HG03064 (cell line): ENCODE results near the gene DPPA4.
"Not testable (repeated sequence)": the region's sequence is repeated elsewhere in the genome, so short reads cannot be mapped to it uniquely, and the experiment has no call there.

ENCODE experiments used
- ATAC-seq: cut with Tn5 transposase; IDR thresholded peaks from one replicate; pipeline ENCODE4 v1.9.1; 2021; ENCODE audit warnings: low read depth; ENCODE audit not compliant: unreplicated experiment

Gene DPPA4

DNA sequence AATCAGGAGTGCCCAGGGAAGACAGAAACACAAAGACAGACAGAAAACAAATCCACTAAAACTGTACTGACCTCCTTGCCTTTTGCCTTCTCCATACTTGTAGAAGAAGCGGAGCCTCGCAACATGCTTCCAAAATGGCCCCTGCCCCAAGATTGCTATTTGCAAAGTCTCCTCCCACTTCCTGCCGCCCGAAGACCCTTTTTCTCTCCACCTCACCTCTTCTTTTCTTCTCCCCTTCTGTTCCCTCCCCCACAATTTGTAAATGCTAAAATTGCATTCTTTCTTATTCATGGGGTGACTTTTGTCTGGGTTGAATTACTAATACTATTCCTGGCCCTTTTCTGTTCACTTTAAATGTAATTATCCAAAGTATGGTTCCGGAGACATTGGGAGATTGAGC lies at the start of gene DPPA4:
Gene DPPA4 (minus strand): TSS at position 154 of the 400 bp plus-strand sequence. CDS start 29 bp downstream, at position 125.
- no peak for ATAC-seq

- ATAC-seq: no peak
These were observed 48.3 kb upstream of the DPPA4 start for GRCh38 chr3:109385442-109386318.

DNA sequence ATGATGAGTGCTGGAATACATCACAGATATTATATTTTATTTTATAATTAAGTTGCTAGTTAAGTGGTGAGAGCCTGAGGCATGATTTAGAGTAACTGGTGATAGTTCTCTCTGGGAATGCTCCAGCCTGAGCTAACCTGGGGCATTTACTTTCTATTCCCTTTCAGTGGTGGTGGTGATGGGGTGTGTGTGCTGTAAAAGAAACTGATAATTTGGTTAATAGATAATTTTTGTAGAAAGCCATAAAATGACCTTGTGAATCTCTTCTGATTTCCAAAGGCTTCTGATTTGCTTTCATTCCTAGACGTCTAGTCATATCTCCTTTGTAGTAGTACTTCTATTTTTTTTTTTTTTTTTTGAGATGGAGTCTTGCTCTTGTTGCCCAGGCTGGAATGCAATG lies 46.8 kb upstream of the DPPA4 start:
- ATAC-seq: no peak

DNA sequence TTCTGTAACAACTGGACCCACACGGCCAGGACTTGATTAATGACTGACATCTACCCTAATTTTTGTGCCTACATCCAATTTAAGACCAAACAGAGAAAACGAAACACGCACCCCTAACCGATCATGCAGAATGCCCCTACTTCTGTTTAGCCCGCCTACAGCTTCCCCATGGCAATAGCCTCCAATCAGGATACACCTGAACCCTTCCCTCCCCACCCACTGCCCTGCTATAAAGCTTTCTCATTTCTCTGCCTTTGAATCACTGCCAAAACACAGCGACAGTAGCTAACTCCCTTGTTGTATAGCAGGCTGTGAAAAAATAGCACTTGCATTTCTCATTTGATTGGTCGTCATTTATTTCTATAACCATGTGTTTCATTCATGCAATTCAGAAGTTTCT lies 45.2 kb upstream of the DPPA4 start:
- ATAC-seq: no peak

- no peak for ATAC-seq
These were observed 38.6 kb upstream of the DPPA4 start for GRCh38 chr3:109375975-109376374.

DNA sequence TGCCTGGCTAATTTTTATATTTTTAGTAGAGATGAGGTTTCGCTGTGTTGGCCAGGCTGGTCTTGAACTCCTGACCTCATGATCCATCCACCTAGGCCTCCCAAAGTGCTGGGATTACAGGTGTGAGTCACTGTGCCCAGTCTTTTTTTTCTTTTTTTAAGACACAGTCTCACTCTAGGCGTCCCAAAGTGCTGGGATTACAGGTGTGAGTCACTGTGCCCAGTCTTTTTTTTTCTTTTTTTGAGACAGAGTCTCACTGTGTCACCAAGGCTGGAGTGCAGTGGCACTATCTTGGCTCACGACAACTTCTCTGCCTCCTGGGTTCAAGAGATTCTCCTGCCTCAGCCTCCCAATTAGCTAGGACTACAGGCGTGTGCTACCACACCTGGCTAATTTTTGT lies 37.1 kb upstream of the DPPA4 start:
- not testable (repeated sequence) for ATAC-seq

DNA sequence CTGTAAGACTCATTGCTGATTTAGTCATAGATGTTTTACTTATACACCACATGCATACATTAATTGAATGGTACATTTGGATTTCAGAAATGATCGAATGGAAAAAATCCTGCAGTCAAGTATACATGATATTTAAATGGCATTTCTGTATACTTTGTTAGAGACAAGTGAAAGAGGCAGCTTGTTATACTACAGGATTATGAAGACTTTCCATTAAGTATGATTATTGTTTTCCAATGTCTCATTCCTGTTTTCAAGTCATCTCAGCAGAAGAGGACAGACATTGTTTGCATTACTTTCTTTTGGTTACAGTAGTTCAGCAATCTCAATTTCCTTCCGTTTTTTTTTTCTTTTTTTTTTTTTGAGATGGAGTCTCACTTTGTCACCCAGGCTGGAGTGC lies 36.6 kb upstream of the DPPA4 start:
- ATAC-seq: no peak

- ATAC-seq: no peak
These were observed 35.3 kb upstream of the DPPA4 start for GRCh38 chr3:109372639-109373038.

DNA sequence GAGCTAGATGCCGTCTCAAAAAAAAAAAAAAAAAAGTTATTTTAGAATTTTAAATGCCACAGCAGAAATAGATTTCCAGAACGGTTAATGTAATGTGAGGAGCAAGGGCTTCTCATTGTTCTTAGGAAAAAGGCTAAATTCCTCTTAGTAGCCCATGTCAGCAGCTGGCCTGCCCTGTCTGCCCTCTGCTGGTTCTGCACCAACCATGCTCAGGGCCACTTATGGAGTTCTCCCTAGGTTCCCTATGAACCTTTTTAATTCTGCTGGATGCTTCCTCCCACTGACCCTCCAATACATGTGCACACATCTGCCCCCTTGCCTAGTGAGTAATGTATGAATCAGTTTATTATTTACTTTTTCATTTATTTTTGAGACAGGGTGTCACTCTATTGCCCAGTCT lies 32.2 kb upstream of the DPPA4 start:
- no peak for ATAC-seq

DNA sequence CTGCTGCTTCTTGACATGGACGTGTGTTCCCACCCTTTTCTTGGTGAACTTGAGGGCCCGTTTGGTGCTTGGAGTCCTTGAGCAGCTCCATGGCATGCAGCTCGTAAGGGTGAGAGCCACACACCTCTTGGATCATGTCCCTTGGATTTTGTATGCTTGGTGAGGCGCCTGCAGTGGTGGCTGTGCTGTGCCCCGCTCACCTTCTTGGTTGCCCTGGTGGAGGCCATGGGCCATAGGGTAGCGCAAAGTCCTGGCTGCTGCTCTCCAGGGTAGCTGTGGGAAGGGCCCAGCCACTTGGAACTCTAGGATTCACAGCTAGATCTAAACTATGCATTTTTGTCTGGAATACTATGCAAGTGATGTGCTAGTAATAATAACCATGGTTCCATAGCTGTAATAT lies 26.7 kb upstream of the DPPA4 start:
- no peak for ATAC-seq

GRCh38 chr3:109363634-109364033 lies 26.3 kb upstream of the DPPA4 start:
- no peak for ATAC-seq

DNA sequence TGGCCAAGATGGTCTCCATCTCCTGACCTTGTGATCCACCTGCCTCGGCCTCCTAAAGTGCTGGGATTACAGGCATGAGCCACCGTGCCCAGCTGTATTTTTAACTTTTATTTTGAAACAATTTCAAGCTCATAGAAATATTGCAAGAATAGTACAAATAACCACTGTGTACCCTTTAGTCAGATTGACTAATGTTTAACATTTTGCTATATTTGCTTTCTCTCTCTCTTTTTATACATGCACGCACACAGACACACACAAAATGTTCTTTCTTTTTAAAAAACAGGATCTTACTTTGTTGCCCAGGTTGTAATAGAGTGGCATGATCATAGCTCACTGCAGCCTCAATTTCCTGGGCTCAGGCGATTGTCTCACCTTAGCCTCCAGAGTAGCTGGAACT lies 25.5 kb upstream of the DPPA4 start:
- ATAC-seq: no peak

DNA sequence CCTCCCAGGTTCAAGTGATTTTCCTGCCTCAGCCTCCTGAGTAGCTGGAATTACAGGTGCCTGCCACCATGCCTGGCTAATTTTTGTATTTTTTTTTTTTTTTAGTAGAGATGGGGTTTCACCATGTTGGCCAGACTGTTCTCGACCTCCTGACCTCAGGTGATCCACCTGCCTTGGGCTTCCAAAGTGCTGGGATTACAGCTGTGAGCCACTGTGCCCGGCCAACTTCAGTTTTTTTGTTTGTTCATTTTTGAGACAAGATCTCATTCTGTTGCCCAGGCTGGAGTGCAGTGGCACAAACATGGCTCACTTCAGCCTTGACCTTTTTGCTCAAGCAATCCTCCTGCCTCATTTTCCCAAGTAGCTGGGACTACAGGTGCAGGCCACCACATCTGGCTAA lies 21.5 kb upstream of the DPPA4 start:
- not testable (repeated sequence) for ATAC-seq

GRCh38 chr3:109356442-109357155 lies 19.3 kb upstream of the DPPA4 start:
- ATAC-seq: no peak

DNA sequence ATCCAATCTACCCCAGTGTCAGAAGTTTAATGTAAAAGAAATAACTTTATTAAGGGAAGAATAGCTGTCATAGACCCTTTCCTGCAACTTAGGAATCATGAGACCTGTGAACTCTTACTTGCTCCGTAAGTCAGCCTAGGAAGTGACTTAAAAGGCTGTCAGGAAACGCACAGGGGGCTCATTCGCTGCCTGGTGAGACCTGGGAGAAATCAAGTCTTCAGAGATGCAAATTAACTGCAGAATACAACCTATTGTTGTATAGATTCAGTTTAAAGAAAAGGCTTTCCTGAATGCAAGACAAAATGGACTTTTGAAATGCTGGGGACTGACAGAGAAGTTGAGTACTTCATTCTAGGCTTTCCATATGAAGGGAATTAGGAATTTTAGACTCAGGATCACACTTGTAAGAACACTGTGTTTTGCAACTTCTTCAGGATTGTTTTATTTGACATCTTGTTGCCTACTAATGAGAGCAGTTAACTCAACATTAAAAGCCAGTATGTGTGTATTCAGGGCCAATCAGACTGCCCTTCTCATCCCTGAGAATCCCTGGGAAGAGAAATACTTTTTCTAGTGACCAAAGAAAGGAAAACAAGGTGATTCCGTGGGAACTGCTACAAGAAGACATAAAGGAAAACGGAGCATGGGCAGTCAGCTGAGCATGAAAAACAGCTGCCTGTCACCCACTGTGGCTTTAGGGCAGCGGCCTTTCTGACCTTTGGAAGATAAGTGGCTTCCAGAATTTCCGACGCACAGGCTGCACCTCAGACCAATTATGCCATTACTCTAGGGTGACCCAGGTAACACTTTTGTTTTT lies 18.5 kb upstream of the DPPA4 start:
- no peak for ATAC-seq

DNA sequence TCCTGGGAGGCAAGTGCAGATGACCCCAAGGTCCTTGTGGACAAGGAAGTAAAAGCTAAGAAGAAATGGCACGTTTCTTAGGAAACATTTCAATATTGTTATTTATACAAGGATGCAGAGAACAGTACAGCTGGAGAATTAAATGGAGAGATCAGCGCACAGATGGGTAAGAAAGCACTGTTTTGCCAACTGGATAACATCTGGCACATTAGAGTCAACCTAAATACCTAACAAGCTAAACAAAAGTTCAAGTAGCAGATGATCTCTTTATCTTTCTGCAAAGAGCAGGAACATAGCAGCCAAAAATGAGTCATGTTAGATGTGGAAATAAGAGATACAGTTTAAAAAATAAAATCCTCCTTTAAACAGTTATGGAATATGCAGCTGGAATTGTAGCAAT lies 15.7 kb upstream of the DPPA4 start:
- ATAC-seq: no peak

GRCh38 chr3:109351231-109351630 lies 13.9 kb upstream of the DPPA4 start:
- no peak for ATAC-seq

DNA sequence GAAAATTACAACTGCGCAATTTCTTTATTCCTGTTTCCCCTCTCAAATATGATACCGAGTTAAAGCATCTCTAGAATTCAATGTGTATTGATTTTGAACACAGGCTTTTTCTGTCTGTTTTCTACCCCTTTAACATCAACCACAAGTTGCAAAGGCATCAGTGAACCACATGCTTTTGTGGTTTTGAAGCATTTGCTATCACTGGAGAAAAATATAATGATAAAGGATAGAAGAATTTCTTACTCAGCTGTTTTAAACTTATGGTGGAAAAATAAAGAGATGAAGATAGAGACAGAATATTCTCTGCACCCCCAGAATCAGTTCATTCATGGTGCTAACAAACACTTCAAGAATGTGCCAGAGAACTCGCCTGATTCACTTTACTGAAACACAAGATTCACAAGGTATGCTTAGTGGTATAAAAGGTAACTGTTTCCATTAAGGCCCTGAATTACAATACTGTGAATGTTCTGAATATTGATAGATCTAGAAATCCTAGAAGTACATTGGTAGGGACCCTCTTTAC lies 9.5 kb upstream of the DPPA4 start:
- no peak for ATAC-seq

- no peak for ATAC-seq
These were observed 8.8 kb upstream of the DPPA4 start for GRCh38 chr3:109346099-109346498.

DNA sequence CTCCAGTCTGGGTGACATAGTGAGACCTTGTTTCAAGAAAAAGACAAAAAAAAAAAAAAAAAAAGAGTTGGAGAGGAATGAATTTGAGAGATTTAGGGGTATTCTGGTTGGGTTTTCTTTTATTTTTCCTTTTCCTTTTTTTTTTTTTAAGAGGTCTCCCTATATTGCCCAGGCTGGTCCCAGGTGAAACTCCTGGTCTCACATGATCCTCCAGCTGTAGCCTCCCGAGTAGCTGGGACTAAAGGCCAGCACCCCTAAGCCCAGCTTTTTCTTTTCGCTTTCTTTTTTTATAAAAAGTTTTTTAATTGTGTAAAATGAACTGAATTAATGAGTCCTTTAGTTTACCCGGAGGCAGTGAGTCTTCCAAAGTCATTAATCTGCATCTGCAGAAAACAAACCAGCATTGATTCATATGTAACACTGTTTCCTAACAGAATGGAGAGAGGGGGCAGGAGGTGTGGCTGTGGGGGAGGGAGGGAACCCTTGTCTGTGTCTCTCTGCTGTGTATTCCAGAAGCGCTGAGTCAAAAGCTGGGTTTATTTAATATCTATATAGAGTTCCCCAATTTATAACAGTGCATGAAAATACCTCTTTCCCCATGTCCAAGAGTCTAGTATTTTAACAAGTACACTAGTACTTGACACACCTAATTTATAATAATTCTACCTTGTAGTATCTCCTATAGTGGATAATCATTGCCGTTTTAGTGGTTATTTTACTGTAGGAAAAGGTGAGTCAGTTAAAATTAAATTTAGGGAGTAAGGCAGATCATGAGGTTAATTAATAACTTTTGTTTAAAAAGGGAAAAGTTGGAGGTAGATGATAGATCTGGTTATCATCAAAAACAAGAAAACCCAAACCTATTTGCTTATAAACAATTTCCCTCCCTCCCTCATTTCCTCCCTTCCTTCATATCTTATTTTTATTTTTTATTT lies 2.6 kb upstream of the DPPA4 start:
- ATAC-seq: no peak
